Peyer's patch (tissue), 4 donors: ENCODE measurements around the gene FKBP10.

ENCODE experiments used
- CTCF ChIP-seq, 6 experiments: fragments of 450-650 bp in 4 of 6; fragments of 200-600 bp in 2 of 6; sonication (generic) in 1 of 6; IDR thresholded peaks; one replicate each; pipeline ENCODE4 v1.5.1; 2017 to 2019; ENCODE audit warnings: antibody characterized with exemption in 6 of 6, mild to moderate bottlenecking in 3 of 6, moderate library complexity in 1 of 6
- POLR2A ChIP-seq, 2 donors: fragments of 450-650 bp; IDR thresholded peaks; one replicate each; pipeline ENCODE4 v1.5.1; 2017; ENCODE audit warnings: antibody characterized with exemption in 2 of 2, mild to moderate bottlenecking in 2 of 2, moderate library complexity in 2 of 2

GRCh38 chr17:41797377-41797776 lies 15.4 kb upstream of the FKBP10 start:
- no peak for TF ChIP-seq CTCF (IDR thresholded peaks at IDR 0.05)
- no peak for TF ChIP-seq POLR2A (IDR thresholded peaks at IDR 0.05)
